ENCODE measurements around the gene ARMC8. TPM values are rescaled to one million over a fixed set of nuclear protein-coding genes. Genes with fewer than 3 reads are reported as not detected.

ARMC8 gene
- total and polyA plus RNA-seq, 2 of the 8 experiments (the other 6 are each of a cell fraction or from before 2014, with no cell fraction given) = 47.3 to 58.5 TPM

DNA sequence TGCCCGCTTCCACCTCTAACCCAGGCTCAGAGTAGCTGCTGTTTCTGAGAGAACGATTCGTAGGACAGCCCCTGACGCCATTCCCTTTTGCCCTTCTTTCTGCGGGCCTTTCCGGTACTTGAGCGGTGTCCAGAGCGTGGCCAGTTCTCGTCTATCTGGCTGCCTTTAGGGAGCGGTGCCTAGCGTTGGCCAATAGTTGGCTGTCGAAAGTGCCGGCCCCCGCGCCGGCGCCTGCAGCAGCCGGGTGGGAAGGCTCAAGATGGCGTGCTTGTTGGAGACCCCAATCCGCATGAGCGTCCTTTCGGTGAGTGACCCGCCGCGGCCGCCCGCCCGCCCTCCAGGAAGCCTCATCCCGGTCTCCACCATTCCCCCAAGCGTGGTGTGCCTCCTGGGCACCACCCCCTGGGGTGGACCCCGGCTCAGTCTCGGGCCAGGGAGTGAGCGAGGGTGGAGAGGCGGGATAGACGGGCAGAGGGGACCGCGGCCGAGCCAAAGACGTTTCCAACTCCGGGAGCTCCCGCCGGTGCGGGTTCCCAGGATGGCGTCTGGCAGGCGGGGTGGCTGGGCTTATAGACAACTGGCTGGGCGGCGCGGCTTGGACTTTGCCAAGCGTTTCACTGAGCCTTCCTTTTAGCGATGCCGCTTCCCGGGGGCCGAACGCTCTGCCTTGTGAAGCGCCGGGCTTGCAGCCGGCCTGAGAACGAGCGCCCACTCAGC lies at the start of gene ARMC8 (continued):
- TF ChIP-seq RNF2 (IDR thresholded peaks at IDR 0.05; ENCODE audit: borderline replicate concordance, low read depth, low read length, missing control alignments, poor library complexity, severe bottlenecking) (no peak), RAD21 (IDR thresholded peaks at IDR 0.05 in 1 of 2, conservative IDR thresholded peaks at IDR 0.05 in 1 of 2; ENCODE audit: low read depth in 2 of 2, low read length in 2 of 2) (no peak), KDM1A (IDR thresholded peaks at IDR 0.05; ENCODE audit: borderline replicate concordance, low read length) (no peak), HDAC2 (IDR thresholded peaks at IDR 0.05; ENCODE audit: borderline replicate concordance in 1 of 2, low read depth in 2 of 2, low read length in 2 of 2) (peak in 1 of 2 experiments; percentile 27; a peak in 1 of 4 replicates), RBBP5 (IDR thresholded peaks at IDR 0.05; ENCODE audit: borderline replicate concordance, low read depth, low read length) (peak; percentile 64), TEAD4 (IDR thresholded peaks at IDR 0.05; ENCODE audit: low read depth, low read length) (no peak), NRF1 (IDR thresholded peaks at IDR 0.05; ENCODE audit: low read depth, low read length) (no peak), TAF1 (IDR thresholded peaks at IDR 0.05; ENCODE audit: low read depth, low read length) (peak; percentile 96), BACH1 (IDR thresholded peaks at IDR 0.05; ENCODE audit: low read length) (no peak), MAX (IDR thresholded peaks at IDR 0.05) (peak; percentile 40), KDM4A (IDR thresholded peaks at IDR 0.05; ENCODE audit: low read depth, low read length, severe bottlenecking) (peak; percentile 74), ASH2L (IDR thresholded peaks at IDR 0.05; ENCODE audit: low read length) (peak; percentile 98), KDM5A (IDR thresholded peaks at IDR 0.05; ENCODE audit: low read length) (peak; percentile 72), SP1 (IDR thresholded peaks at IDR 0.05; ENCODE audit: low read depth, low read length) (no peak), TAF7 (optimal IDR thresholded peaks at IDR 0.05; ENCODE audit: borderline replicate concordance, low read depth, low read length) (peak; percentile 93), YY1 (IDR thresholded peaks at IDR 0.05; ENCODE audit: low read depth, low read length) (peak; percentile 91), POU5F1 (IDR thresholded peaks at IDR 0.05; ENCODE audit: low read depth, low read length) (no peak), CBX5 (IDR thresholded peaks at IDR 0.05; ENCODE audit: low read depth, low read length) (no peak), EGR1 (IDR thresholded peaks at IDR 0.05; ENCODE audit: borderline replicate concordance, low read depth, low read length) (no peak), SRF (IDR thresholded peaks at IDR 0.05; ENCODE audit: low read depth, low read length) (0 out of 2 replicates have a peak, but pooled peaks have one; percentile 1)
- TF ChIP-seq, protein P1, sequence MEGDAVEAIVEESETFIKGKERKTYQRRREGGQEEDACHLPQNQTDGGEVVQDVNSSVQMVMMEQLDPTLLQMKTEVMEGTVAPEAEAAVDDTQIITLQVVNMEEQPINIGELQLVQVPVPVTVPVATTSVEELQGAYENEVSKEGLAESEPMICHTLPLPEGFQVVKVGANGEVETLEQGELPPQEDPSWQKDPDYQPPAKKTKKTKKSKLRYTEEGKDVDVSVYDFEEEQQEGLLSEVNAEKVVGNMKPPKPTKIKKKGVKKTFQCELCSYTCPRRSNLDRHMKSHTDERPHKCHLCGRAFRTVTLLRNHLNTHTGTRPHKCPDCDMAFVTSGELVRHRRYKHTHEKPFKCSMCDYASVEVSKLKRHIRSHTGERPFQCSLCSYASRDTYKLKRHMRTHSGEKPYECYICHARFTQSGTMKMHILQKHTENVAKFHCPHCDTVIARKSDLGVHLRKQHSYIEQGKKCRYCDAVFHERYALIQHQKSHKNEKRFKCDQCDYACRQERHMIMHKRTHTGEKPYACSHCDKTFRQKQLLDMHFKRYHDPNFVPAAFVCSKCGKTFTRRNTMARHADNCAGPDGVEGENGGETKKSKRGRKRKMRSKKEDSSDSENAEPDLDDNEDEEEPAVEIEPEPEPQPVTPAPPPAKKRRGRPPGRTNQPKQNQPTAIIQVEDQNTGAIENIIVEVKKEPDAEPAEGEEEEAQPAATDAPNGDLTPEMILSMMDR (IDR thresholded peaks at IDR 0.05; ENCODE audit: control extremely low read depth in 1 of 3, insufficient read depth in 1 of 3, low read depth in 1 of 3, low read length in 3 of 3) = no peak

Data from H1 (cell line).